Measurements from ENCODE around the gene PRDM5.

DNA sequence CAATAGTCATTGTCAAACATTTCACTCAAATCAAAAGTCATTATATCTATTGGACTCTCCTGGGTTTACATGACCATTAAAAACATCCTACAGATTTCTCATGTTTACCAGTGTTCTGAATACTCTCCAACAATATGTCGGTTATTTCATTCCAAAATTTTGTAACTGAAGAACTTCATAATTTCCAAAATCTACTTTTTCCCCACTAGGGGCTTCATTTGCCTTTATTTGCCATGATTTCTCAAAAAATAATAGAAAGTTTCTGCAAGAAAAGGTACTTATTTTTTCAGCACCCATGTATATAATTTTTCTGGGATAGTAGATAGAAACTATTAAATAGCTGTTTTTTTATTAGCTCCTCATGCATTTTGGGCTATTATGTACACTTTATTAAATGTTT lies 49.0 kb downstream of the PRDM5 start:
- TF ChIP-seq POLR2AphosphoS5 (IDR thresholded peaks at IDR 0.05; ENCODE audit: low read depth, low read length) (no peak), POLR2A (IDR thresholded peaks at IDR 0.05; ENCODE audit: low read depth, low read length) (no peak), POU2F2 (IDR thresholded peaks at IDR 0.05; ENCODE audit: low read depth, low read length) (no peak), SPI1 (IDR thresholded peaks at IDR 0.05; ENCODE audit: low read depth, low read length) (no peak), TAF1 (IDR thresholded peaks at IDR 0.05; ENCODE audit: low read depth, low read length) (no peak)

All from GM12891 (cell line).